A673 (cell line): ENCODE results near the gene PCSK1.

Experiments
- CTCF ChIP-seq: fragments of 300-800, 200-600 bp; sonication (generic); conservative IDR thresholded peaks from 2 replicates; pipeline ENCODE4 v1.5.1; 2017; ENCODE audit warnings: low read depth, mild to moderate bottlenecking, antibody characterized with exemption, low read length, moderate library complexity, mixed read lengths
- EZH2 ChIP-seq: fragments of 200-600 bp; sonication (generic); IDR thresholded peaks from 2 replicates; pipeline ENCODE4 v1.6.1; 2017; ENCODE audit warnings: borderline replicate concordance, low read depth, mild to moderate bottlenecking, mixed read lengths, antibody characterized with exemption, low read length; ENCODE audit not compliant: poor library complexity, severe bottlenecking

GRCh38 chr5:96396878-96397277 lies 36.2 kb downstream of the PCSK1 start:
- TF ChIP-seq CTCF: no peak
- no peak for TF ChIP-seq EZH2
